ENCODE data around the gene PTPRG. TPM values are rescaled to one million over a fixed set of nuclear protein-coding genes. Genes with fewer than 3 reads are reported as not detected.

PTPRG gene
- total and polyA plus RNA-seq, 2 experiments from 2014 or later, result 8.5 to 34.9 TPM

- H3K9me2 ChIP-seq (replicated peaks; ENCODE audit: insufficient read depth), result no peaks in the 10 kb centered on the region
- H3K27ac ChIP-seq, result no peak overlapping the region
- no peaks in the 10 kb centered on the region for H3K4me1 ChIP-seq (ENCODE audit: insufficient read depth)
- H3K79me2 ChIP-seq, result peaks cover 3% of the 10 kb centered on the region
- 91% methylated on average over 1 of the region's 1 CpG for WGBS (ENCODE audit: low lambda C conversion rate, missing lambda C conversion rate)
- no peak overlapping the region for H3K4me2 ChIP-seq
- no peak overlapping the region for H2AFZ ChIP-seq
- H3K4me3 ChIP-seq, result no peak overlapping the region
- no peak for DNase-seq (ENCODE audit: low spot score)
- H4K20me1 ChIP-seq (ENCODE audit: insufficient read depth, poor library complexity, severe bottlenecking), result no peaks in the 10 kb centered on the region
- H3K27me3 ChIP-seq, result no peaks in the 10 kb centered on the region
- no peaks in the 10 kb centered on the region for H3K9me3 ChIP-seq (ENCODE audit: low read depth)
- TF ChIP-seq CTCF (IDR thresholded peaks at IDR 0.05; ENCODE audit: poor library complexity) (no peak), EZH2phosphoT487 (IDR thresholded peaks at IDR 0.05; ENCODE audit: low read depth, severe bottlenecking, unreplicated experiment) (no peak), EZH2 (IDR thresholded peaks at IDR 0.05; ENCODE audit: borderline replicate concordance) (no peak)
- H3K36me3 ChIP-seq (replicated peaks; ENCODE audit: insufficient read depth, low read depth), result no peaks in the 10 kb centered on the region
These were observed 350.8 kb downstream of the PTPRG start for GRCh38 chr3:61912158-61912557.

GRCh38 chr3:61913701-61914100 lies 352.3 kb downstream of the PTPRG start:
- no peaks in the 10 kb centered on the region for H3K27me3 ChIP-seq
- DNase-seq (ENCODE audit: low spot score), result no peak
- no peak overlapping the region for H3K4me2 ChIP-seq
- no peaks in the 10 kb centered on the region for H3K9me3 ChIP-seq (ENCODE audit: low read depth)
- TF ChIP-seq EZH2 (IDR thresholded peaks at IDR 0.05; ENCODE audit: borderline replicate concordance) (no peak), CTCF (IDR thresholded peaks at IDR 0.05; ENCODE audit: poor library complexity) (no peak), EZH2phosphoT487 (IDR thresholded peaks at IDR 0.05; ENCODE audit: low read depth, severe bottlenecking, unreplicated experiment) (no peak)
- H3K27ac ChIP-seq, result no peak overlapping the region
- H3K4me1 ChIP-seq (ENCODE audit: insufficient read depth), result no peaks in the 10 kb centered on the region
- no peaks in the 10 kb centered on the region for H3K36me3 ChIP-seq (replicated peaks; ENCODE audit: insufficient read depth, low read depth)
- H4K20me1 ChIP-seq (ENCODE audit: insufficient read depth, poor library complexity, severe bottlenecking), result no peaks in the 10 kb centered on the region
- WGBS (ENCODE audit: low lambda C conversion rate, missing lambda C conversion rate), result 77% methylated on average over 3 of the region's 3 CpGs
- H3K9me2 ChIP-seq (replicated peaks; ENCODE audit: insufficient read depth), result no peaks in the 10 kb centered on the region
- H3K79me2 ChIP-seq, result peaks cover under 1% of the 10 kb centered on the region
- no peak overlapping the region for H3K4me3 ChIP-seq
- H2AFZ ChIP-seq, result no peak overlapping the region

- H3K9me3 ChIP-seq (ENCODE audit: low read depth), result no peaks in the 10 kb centered on the region
- no peaks in the 10 kb centered on the region for H4K20me1 ChIP-seq (ENCODE audit: insufficient read depth, poor library complexity, severe bottlenecking)
- no peaks in the 10 kb centered on the region for H3K27me3 ChIP-seq
- DNase-seq (ENCODE audit: low spot score), result no peak
- H3K4me3 ChIP-seq, result no peak overlapping the region
- 71% methylated on average over 6 of the region's 6 CpGs for WGBS (ENCODE audit: low lambda C conversion rate, missing lambda C conversion rate)
- no peak overlapping the region for H2AFZ ChIP-seq
- no peaks in the 10 kb centered on the region for H3K9me2 ChIP-seq (replicated peaks; ENCODE audit: insufficient read depth)
- H3K4me1 ChIP-seq (ENCODE audit: insufficient read depth), result no peaks in the 10 kb centered on the region
- no peak for TF ChIP-seq EZH2 (IDR thresholded peaks at IDR 0.05; ENCODE audit: borderline replicate concordance)
- no peak for TF ChIP-seq CTCF (IDR thresholded peaks at IDR 0.05; ENCODE audit: poor library complexity)
- no peak for TF ChIP-seq EZH2phosphoT487 (IDR thresholded peaks at IDR 0.05; ENCODE audit: low read depth, severe bottlenecking, unreplicated experiment)
- H3K27ac ChIP-seq, result no peak overlapping the region
- H3K4me2 ChIP-seq, result no peak overlapping the region
- H3K36me3 ChIP-seq (replicated peaks; ENCODE audit: insufficient read depth, low read depth), result no peaks in the 10 kb centered on the region
- H3K79me2 ChIP-seq, result no peaks in the 10 kb centered on the region
These were observed 352.9 kb downstream of the PTPRG start for GRCh38 chr3:61914276-61914675.

GRCh38 chr3:61915296-61915695 lies 353.9 kb downstream of the PTPRG start:
- H2AFZ ChIP-seq, result no peak overlapping the region
- H3K9me2 ChIP-seq (replicated peaks; ENCODE audit: insufficient read depth), result no peaks in the 10 kb centered on the region
- DNase-seq (ENCODE audit: low spot score), result no peak
- H3K4me2 ChIP-seq, result no peak overlapping the region
- no peak overlapping the region for H3K27ac ChIP-seq
- WGBS (ENCODE audit: low lambda C conversion rate, missing lambda C conversion rate), result 89% methylated on average over 3 of the region's 3 CpGs
- no peaks in the 10 kb centered on the region for H3K4me1 ChIP-seq (ENCODE audit: insufficient read depth)
- TF ChIP-seq EZH2 (IDR thresholded peaks at IDR 0.05; ENCODE audit: borderline replicate concordance) (no peak), CTCF (IDR thresholded peaks at IDR 0.05; ENCODE audit: poor library complexity) (no peak), EZH2phosphoT487 (IDR thresholded peaks at IDR 0.05; ENCODE audit: low read depth, severe bottlenecking, unreplicated experiment) (no peak)
- H3K27me3 ChIP-seq, result no peaks in the 10 kb centered on the region
- H3K79me2 ChIP-seq, result no peaks in the 10 kb centered on the region
- H3K4me3 ChIP-seq, result no peak overlapping the region
- no peaks in the 10 kb centered on the region for H4K20me1 ChIP-seq (ENCODE audit: insufficient read depth, poor library complexity, severe bottlenecking)
- no peaks in the 10 kb centered on the region for H3K36me3 ChIP-seq (replicated peaks; ENCODE audit: insufficient read depth, low read depth)
- H3K9me3 ChIP-seq (ENCODE audit: low read depth), result no peaks in the 10 kb centered on the region
